Activated CD8-positive, alpha-beta memory T cell treated with anti-CD3 and anti-CD28 coated beads, Interleukin-2, amount 50 U/mL, for 24 hours (primary cell): ENCODE measurements around the gene MEIS2.

Experiments used
- DNase-seq: peaks from one replicate; pipeline ENCODE4 v3.0.0-alpha.2; 2020; ENCODE audit errors: extremely low read depth

MEIS2 gene

DNA sequence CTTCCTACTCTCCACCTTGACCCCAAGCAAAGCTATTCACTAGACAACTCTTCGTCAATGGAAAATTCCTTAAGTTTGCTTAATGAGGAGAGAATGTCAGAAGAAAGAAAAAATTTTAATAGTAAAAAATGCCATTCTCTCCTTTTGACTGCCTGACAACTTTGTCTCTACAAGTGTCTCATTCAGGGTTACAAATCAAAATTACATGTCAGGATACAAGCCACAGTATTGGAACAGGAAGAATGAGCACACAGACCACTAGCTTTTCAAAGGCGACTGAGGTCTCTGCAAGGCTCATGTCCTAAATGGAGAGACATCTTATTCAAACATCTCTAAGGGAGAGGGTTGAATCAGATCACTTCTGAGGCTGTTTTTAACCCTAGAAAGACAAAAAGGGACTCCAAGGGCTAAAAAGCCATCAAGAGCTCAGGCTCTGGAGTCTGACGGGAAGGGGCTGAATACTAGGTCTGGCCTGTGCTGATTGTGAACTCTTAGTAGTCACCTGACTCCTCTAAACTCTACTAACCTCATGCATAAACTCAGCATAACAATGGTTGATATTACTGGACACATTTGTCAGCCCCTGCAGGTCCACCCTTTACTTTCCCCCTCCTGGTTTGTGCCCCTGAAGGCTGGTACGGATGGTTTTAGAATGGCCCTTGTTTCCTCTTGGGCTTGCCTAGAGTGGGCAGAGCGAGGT, 12.8 kb upstream of the MEIS2 start:
- no peak for DNase-seq

- no peak for DNase-seq
Observed at GRCh38 chr15:37112171-37112570, 11.8 kb upstream of the MEIS2 start.

- DNase-seq = no peak
Observed at GRCh38 chr15:37111427-37111717, 11.0 kb upstream of the MEIS2 start.

GRCh38 chr15:37109872-37110572, 9.7 kb upstream of the MEIS2 start:
- no peak for DNase-seq

DNA sequence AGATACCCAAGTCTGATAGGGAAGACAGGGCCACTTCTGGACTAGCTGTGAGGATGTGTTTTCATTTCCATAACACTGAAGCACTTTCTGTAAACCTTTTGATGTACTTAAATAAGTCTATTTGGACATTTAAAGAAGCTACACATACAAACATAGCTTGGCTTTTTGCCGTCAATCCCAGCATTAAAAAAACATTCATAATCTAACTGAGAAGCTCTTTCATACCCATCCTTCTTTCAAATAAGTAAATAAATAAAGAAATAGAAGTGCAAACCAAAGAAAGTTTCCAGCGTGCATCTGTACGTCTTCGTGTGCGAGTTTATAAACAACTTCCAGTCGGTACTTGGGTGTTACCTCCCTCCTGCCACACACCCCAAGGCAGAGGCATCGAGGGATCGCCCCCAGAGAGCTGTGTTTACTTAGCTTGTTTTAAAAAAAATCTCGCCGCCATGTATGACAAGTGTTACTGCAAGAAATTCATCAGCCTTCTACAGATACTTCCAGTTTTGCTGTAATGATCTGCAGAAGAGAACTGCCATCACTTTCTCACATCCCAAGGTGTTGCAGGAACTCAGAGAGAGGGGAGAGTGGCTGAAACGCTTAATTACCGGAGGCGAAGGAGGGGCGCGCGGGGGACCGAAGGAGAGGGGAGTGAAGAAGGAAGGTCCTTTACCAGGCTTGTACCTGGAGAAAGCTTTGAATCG, 9.0 kb upstream of the MEIS2 start:
- no peak for DNase-seq

DNA sequence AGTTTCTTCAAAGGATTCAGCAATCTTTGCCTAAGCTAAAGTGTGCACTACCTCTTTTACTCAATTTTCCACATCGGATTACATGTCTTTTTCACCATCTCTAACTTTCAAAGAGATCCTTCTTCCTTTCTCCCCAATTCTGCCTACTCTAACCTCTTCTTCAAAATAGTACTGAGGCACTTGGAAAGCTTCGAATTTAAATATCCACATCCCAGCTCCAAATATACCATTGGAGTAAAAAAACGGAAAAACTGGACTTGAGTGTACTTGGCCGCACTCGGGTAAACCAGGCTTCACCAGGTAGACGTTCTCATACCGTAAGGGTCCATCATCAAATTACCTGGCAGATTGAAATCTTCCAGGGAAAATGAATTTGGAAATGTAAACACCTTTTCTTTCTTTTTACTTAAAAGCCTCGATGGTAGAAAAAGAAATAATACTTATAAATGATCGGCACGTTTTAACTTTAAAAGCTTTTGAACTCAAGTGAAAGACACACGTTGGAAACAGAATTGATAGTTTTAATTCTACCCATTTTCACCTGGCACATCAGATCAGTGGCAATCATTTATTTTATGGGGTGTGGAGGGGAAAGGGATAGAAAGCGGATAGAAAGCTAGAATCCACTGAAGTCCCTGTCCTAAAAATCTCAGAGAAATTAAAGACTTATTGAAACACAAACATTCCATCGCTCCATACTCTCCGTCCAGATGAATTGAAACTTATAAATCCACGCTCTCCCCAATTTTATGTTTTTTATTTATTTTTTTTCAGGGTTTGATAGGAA, 8.2 kb upstream of the MEIS2 start:
- no peak for DNase-seq

DNA sequence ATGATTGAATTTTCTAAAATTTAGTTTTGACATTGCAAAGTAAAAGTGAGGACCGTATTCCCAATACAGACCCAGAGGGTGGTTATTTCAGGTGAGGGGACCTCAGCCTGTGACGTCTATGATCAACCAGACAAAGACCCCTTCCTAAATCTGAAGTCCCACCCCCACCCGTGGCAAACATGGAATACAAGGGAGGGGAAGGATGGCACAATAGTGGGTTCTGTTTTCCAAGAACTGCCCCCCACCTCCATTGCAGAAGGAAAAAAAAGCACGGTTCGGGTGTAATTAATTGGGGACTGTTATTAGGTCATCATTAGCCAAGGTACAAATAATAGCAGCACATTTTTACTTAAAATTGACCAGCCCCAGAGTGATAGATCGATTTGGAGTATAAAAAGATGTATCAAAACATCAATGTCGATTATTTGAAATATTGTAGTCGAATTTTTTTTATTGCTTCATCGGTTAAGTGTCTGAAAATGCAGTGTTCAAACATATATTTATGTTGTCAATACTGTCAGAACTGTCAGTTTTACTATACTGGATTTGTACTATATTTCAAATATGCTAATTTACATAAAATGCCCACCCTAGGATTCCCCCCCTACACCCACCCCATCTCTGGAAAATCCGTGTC, 7.5 kb upstream of the MEIS2 start:
- no peak for DNase-seq

DNA sequence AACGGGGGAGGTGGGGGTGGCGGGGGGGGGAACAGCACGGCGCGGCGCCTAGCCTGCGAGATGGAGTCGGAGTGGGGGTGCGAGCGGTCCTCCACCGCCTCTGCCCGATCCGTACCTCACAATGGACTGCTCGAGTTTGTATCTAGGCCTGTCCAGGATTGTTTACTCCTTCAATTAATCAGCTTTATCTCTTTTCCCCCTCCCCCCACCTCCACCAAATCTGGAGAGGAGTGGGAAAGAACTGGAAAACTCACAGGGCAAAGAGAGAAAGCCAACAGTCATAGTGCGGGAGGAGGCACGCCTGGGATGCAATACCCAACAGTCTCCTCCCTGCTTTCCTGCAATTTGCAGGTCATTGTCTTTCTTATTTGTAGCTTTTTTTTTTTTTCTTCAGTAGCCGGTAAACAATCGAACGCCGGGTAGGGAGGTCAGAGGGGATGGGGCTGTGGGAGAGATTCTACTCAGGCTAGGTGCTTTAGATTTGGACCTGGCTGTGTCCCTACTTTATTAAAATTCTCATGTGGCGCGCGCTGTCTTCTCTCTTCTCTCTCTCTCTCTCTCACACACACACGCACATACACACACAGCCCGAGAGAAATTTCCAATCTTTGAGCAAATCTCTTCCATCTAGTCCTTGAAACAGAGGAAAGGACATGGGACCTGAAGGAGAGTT, 6.9 kb upstream of the MEIS2 start:
- DNase-seq = no peak

- no peak for DNase-seq
Observed at GRCh38 chr15:37106490-37107001, 6.2 kb upstream of the MEIS2 start.

DNA sequence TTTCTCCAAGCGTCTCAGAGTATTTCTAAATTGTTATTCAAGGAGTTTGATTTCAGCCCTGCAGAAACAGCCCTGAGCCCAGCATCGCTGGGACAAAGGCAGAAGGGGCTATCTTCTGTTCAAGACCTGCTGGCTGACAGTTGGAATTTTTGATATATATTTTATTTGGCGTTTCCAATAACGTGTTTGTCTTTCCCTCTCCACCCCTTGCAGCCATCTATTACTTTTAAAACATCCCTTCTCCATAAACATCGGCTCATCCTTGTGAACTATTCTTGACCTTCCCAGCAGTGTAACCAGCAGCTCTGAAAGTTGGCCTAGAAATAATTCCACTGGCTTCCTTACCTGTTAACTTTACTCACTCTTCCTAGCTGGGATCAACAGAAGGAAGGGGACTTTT, 5.5 kb upstream of the MEIS2 start:
- no peak for DNase-seq

GRCh38 chr15:37105029-37105428, 4.7 kb upstream of the MEIS2 start:
- DNase-seq = no peak

GRCh38 chr15:37104424-37104981, 4.2 kb upstream of the MEIS2 start:
- DNase-seq = no peak

- no peak for DNase-seq
Observed at GRCh38 chr15:37103475-37104423, 3.4 kb upstream of the MEIS2 start.

DNA sequence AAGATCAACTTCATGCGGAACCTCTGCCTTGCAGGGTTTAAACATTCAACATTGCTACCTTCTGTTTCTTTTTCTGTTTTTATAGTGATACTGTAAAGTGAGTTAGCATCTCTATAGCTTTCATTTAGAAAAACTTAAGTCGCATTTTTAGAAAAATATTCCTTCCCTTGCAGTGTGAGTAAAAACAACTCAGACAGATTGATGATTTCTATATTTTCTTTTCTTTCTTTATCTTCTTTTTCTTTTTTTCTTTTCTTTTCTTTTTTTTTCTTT, 2.8 kb upstream of the MEIS2 start:
- DNase-seq = no peak

- DNase-seq = no peak
Observed at GRCh38 chr15:37102305-37103162, 2.2 kb upstream of the MEIS2 start.

GRCh38 chr15:37101980-37102304, 1.6 kb upstream of the MEIS2 start:
- no peak for DNase-seq

DNA sequence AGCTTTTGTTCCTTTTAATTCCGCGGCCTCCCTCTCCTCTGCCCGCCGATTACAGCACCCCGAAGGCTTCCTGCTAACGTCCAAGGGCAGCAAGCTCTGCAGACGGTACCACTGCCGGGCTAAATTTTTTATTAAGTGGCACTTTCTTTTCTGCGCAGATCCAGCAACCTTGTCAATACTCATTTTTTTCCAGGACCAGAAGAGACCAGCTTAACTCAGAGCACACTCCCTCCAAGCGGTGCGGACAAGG, 542 bp upstream of the MEIS2 start:
- DNase-seq = no peak

DNA sequence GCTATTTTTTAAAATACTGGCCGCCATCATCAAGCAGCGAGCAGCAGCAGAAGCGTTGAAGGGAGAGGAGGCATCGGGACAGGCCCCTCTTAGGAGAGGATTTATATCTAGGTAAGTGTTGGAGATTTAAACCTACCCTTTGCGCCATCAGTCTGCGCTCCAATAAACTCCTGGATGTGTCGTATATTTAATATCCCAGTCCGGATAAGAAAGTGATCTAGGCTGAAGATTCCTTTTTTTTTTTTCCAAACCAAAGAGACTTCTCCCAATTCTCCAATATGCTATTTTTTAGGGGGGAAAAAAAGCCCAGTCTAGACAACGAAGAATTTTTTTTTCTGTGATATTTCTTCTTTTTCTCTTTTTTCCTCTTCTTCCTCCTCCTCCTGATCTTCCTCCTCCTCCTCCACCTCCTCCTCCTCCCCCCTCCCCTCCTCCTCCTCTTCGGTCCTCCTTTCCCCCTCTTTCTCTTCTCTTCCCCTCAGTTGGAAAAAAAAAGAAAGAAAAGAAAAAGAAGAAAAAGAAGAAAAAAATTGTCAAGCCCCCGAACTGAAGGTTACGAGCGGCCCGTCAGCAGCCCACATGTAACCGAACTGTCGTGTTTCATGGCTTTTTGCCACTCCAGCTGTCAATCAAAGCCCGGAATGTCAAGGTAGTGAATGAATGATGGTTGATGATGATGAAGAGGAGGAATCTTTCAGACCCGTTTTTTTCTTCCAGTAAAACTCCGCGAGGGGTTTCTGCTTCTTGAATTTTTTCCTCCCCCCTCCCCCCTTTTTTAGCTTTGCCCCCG, 835 bp downstream of the MEIS2 start:
- no peak for DNase-seq
